Ovary (tissue), 9 donors: ENCODE results near the gene IFI27L1. TPM values are rescaled to one million over a fixed set of nuclear protein-coding genes. Genes with fewer than 3 reads are reported as not detected.

Experiments used
- DNase-seq, 5 donors: peaks; one replicate each; pipeline ENCODE4 v3.0.0-alpha.2; 2019 to 2020
- H3K27ac ChIP-seq, 2 donors: fragments of 200-600 bp; one replicate each; pipeline versions ENCODE4 v1.5.1 to v1.8.0; 2019 to 2022
- H3K27me3 ChIP-seq: fragments of 200-600 bp; one replicate; pipeline ENCODE4 v1.8.0; 2022
- H3K36me3 ChIP-seq: fragments of 200-600 bp; sonication (generic); one replicate; pipeline ENCODE4 v1.5.1; 2019
- H3K4me1 ChIP-seq: one replicate; pipeline ENCODE4 v1.8.1; 2013; ENCODE audit warnings: mild to moderate bottlenecking, moderate library complexity; ENCODE audit not compliant: insufficient read depth
- H3K4me3 ChIP-seq: fragments of 200-600 bp; sonication (generic); one replicate; pipeline ENCODE4 v1.5.1; 2017
- H3K9me3 ChIP-seq, 2 donors: fragments of 200-600 bp in 1 of 2; sonication (generic) in 1 of 2; one replicate each; pipeline versions ENCODE4 v1.5.1 to v1.8.1; 2013 to 2019; ENCODE audit warnings: mild to moderate bottlenecking in 1 of 2, moderate library complexity in 1 of 2
- CTCF ChIP-seq, 3 donors: fragments of 450-650 bp in 2 of 3; fragments of 200-600 bp in 1 of 3; IDR thresholded peaks; one replicate each; pipeline versions ENCODE4 v1.5.1 to v1.8.0; 2016 to 2022; ENCODE audit warnings: antibody characterized with exemption in 3 of 3, mild to moderate bottlenecking in 1 of 3
- EP300 ChIP-seq: sonication (generic); formaldehyde crosslinking; IDR thresholded peaks from one replicate; pipeline ENCODE4 v1.6.1; 2017; ENCODE audit warnings: antibody characterized with exemption
- POLR2A ChIP-seq: fragments of 450-650 bp; IDR thresholded peaks from one replicate; pipeline ENCODE4 v1.6.1; 2017; ENCODE audit warnings: antibody characterized with exemption, mild to moderate bottlenecking, moderate library complexity
- WGBS, 3 donors: extraction: QIAGEN DNeasy Blood & Tissue Kit in 1 of 3; methylation state at CpG; one replicate each; pipeline versions ENCODE4 v1.1.5 to v1.1.7; 2013 to 2017; 5-methylcytosine and 5-hydroxymethylcytosine counted together
- intact Hi-C, 4 donors: fragments of 100-400 bp; cut with DNase I; formaldehyde crosslinking; loops; one replicate each; pipeline versions ENCODE4 v1.11.0 to v1.15.1; 2022 to 2023
- polyA plus RNA-seq, 2 donors: library from polyadenylated mRNA; stranded (reverse); fragments of 200-250 nt in 1 of 2; fragments of 350-450 nt in 1 of 2; fragmentation: Illumina TruSeq in 1 of 2; extraction: RNeasy Lipid Tissue Mini Kit (QIAGEN cat#74804) in 1 of 2; gene quantifications; one replicate each; pipeline ENCODE4 v1.2.3, GENCODE V29; 2013 to 2014
- total RNA-seq, 7 donors: library from RNA; depleted of rRNA in 2 of 7; stranded (reverse); fragments of >200 nt in 2 of 7; fragmentation: NEBNext Ultra II Directional in 3 of 7; extraction: Animal tissue kit (Norgen Biotek cat#: 25700) in 3 of 7; gene quantifications; one replicate each; pipeline versions ENCODE4 v1.1.0 to v1.2.4, GENCODE V29; 2016 to 2023
- donor health status: DM: no; HTN: no; CAD: no; lungs with moderate emphysema.
- donor health status: DM: no; HTN: no; CAD: no.
- donor health status: Bipolar disorder and iron deficiency.
- donor health status: DM: yes; HTN: yes; CAD: no.
- donor health status: DM: no; HTN: no; CAD: no.
- donor health status: DM: yes; HTN: yes; CAD: no.

Gene IFI27L1
- total and polyA plus RNA-seq, 9 donors: 21.5 to 57.0 (median 32.8) TPM

- Histone ChIP-seq H3K27me3 (no peaks in the 10 kb centered on the region), H3K27ac (no peak overlapping the region), H3K9me3 (no peaks in the 10 kb centered on the region), H3K4me1 (peaks cover 10% of the 10 kb centered on the region), H3K36me3 (no peaks in the 10 kb centered on the region), H3K4me3 (no peak overlapping the region)
- peak in 2 of 5 donors; percentile 29 to 53 for DNase-seq
- intact Hi-C loops: no loop called here
- TF ChIP-seq POLR2A (no peak), CTCF (IDR thresholded peaks at IDR 0.05) (no peak), EP300 (no peak)
- WGBS, 3 donors: 51 to 71% (median 68%) methylated on average over 6 of the region's 6 CpGs
These were observed 32.4 kb downstream of the IFI27L1 start for GRCh38 chr14:94113490-94113889.

- Histone ChIP-seq H3K9me3 (no peaks in the 10 kb centered on the region), H3K4me3 (no peak overlapping the region), H3K27ac (peak overlapping the region in 1 of 2 donors; percentile 27), H3K4me1 (peaks cover 10% of the 10 kb centered on the region), H3K27me3 (no peaks in the 10 kb centered on the region), H3K36me3 (no peaks in the 10 kb centered on the region)
- TF ChIP-seq EP300 (no peak), POLR2A (no peak), CTCF (IDR thresholded peaks at IDR 0.05) (no peak)
- WGBS, 3 donors: 61 to 68% (median 67%) methylated on average over 5 of the region's 5 CpGs
- intact Hi-C loops: no loop called here
- DNase-seq: peak in 1 of 5 donors; percentile 5
These were observed 32.9 kb downstream of the IFI27L1 start for GRCh38 chr14:94113908-94114588.

GRCh38 chr14:94114589-94115057 is 33.5 kb downstream of the IFI27L1 start:
- peak in 1 of 5 donors; percentile 37 for DNase-seq
- no peaks in the 10 kb centered on the region for H3K27me3 ChIP-seq
- H3K4me3 ChIP-seq: no peak overlapping the region
- TF ChIP-seq EP300: no peak
- intact Hi-C loops: no loop called here
- H3K27ac ChIP-seq: peak overlapping the region in 1 of 2 donors; percentile 27
- no peaks in the 10 kb centered on the region for H3K9me3 ChIP-seq
- peaks cover 6% of the 10 kb centered on the region for H3K4me1 ChIP-seq
- 61 to 67% (median 63%) methylated on average over 5 of the region's 5 CpGs for WGBS, 3 donors
- H3K36me3 ChIP-seq: no peaks in the 10 kb centered on the region

GRCh38 chr14:94115058-94115591 is 34.0 kb downstream of the IFI27L1 start:
- 30 to 41% (median 37%) methylated on average over 4 of the region's 4 CpGs for WGBS, 3 donors
- intact Hi-C loops: no loop called here
- Histone ChIP-seq H3K36me3 (no peaks in the 10 kb centered on the region), H3K9me3 (no peaks in the 10 kb centered on the region), H3K27me3 (no peaks in the 10 kb centered on the region), H3K4me1 (peaks cover 3% of the 10 kb centered on the region), H3K4me3 (no peak overlapping the region), H3K27ac (no peak overlapping the region)
- TF ChIP-seq POLR2A (no peak), CTCF (IDR thresholded peaks at IDR 0.05) (no peak), EP300 (no peak)
- peak in 1 of 5 donors; percentile 28 for DNase-seq

GRCh38 chr14:94115631-94116030 is 34.5 kb downstream of the IFI27L1 start:
- peak in 1 of 5 donors; percentile 30 for DNase-seq

More at GRCh38 chr14:94115631-94116030, 34.5 kb downstream of the IFI27L1 start:
- intact Hi-C loops: no loop called here
- no peaks in the 10 kb centered on the region for H3K27me3 ChIP-seq
- H3K36me3 ChIP-seq: no peaks in the 10 kb centered on the region
- no peak overlapping the region for H3K27ac ChIP-seq
- 90 to 95% (median 90%) methylated on average over 14 to 15 of the region's 15 CpGs for WGBS, 3 donors
- no peaks in the 10 kb centered on the region for H3K9me3 ChIP-seq
- no peak overlapping the region for H3K4me3 ChIP-seq
- H3K4me1 ChIP-seq: peaks cover 2% of the 10 kb centered on the region
- TF ChIP-seq POLR2A: no peak
- TF ChIP-seq EP300: no peak
- no peak for TF ChIP-seq CTCF (IDR thresholded peaks at IDR 0.05)
